ENCODE measurements around the gene OTOF. TPM values are rescaled to one million over a fixed set of nuclear protein-coding genes. Genes with fewer than 3 reads are reported as not detected.

Gene OTOF
- total RNA-seq, 1 donor from 2014 or later = not detected

GRCh38 chr2:26456440-26457250 lies 21.3 kb downstream of the OTOF start:
- DNase-seq (ENCODE audit: low read depth) = no peak
- H3K4me3 ChIP-seq (ENCODE audit: low read depth, low read length) = no peak overlapping the region
- no peak for TF ChIP-seq CTCF (conservative IDR thresholded peaks at IDR 0.05; ENCODE audit: low read depth, low read length)

GRCh38 chr2:26455670-26456439 lies 22.1 kb downstream of the OTOF start:
- no peak overlapping the region for H3K4me3 ChIP-seq (ENCODE audit: low read depth, low read length)
- TF ChIP-seq CTCF (conservative IDR thresholded peaks at IDR 0.05; ENCODE audit: low read depth, low read length) = no peak
- no peak for DNase-seq (ENCODE audit: low read depth)

GRCh38 chr2:26455037-26455669 lies 22.8 kb downstream of the OTOF start:
- H3K4me3 ChIP-seq (ENCODE audit: low read depth, low read length) = no peak overlapping the region
- no peak for DNase-seq (ENCODE audit: low read depth)
- no peak for TF ChIP-seq CTCF (conservative IDR thresholded peaks at IDR 0.05; ENCODE audit: low read depth, low read length)

- no peak for DNase-seq (ENCODE audit: low read depth)
- no peak overlapping the region for H3K4me3 ChIP-seq (ENCODE audit: low read depth, low read length)
- TF ChIP-seq CTCF (conservative IDR thresholded peaks at IDR 0.05; ENCODE audit: low read depth, low read length) = no peak
These were observed 23.3 kb downstream of the OTOF start for GRCh38 chr2:26454561-26455001.

- DNase-seq (ENCODE audit: low read depth) = no peak
- no peak for TF ChIP-seq CTCF (conservative IDR thresholded peaks at IDR 0.05; ENCODE audit: low read depth, low read length)
- no peak overlapping the region for H3K4me3 ChIP-seq (ENCODE audit: low read depth, low read length)
These were observed 24.2 kb downstream of the OTOF start for GRCh38 chr2:26453421-26454329.

GRCh38 chr2:26451700-26452099 lies 26.2 kb downstream of the OTOF start:
- DNase-seq (ENCODE audit: low read depth) = no peak
- TF ChIP-seq CTCF (conservative IDR thresholded peaks at IDR 0.05; ENCODE audit: low read depth, low read length) = no peak
- no peak overlapping the region for H3K4me3 ChIP-seq (ENCODE audit: low read depth, low read length)

Data from epithelial cell of proximal tubule (primary cell).